ENCODE measurements around the gene PEX3. TPM values are rescaled to one million over a fixed set of nuclear protein-coding genes. Genes with fewer than 3 reads are reported as not detected.

The PEX3 gene
- total RNA-seq, 1 donor from 2014 or later: 13.2 TPM

DNA sequence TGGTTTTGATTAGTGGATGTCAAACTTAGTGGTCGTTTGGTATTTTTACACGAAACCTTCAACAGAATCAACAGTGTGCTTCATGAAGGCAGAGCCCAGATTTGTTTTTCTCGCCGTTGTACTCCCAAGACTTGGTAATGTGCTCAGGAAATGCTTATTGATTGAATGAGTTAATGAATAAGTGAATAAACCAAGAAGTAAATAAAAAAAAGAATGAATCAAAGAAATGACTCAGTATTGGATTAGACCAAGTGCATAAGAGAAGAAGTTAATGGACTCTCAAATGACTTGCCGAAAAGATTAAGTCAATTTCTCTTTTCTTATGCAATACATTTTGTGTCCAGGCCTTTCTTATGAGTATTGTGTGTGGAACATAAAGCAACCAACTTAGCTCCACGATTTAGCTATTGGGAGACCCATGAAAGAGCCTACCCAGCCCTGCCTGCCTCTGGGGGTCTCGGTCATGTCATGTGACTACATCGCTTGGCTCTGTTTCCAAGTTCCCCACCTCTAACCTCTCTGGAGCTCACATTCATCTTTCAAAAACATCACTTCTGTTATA lies 71.5 kb downstream of the PEX3 start:
- Mint-ChIP-seq H3K27ac (ENCODE audit: unreplicated experiment) (no peak overlapping the region), H3K36me3 (ENCODE audit: low read depth) (no peaks in the 10 kb centered on the region), H3K4me1 (ENCODE audit: low read depth) (no peaks in the 10 kb centered on the region), H3K4me3 (ENCODE audit: unreplicated experiment) (no peak overlapping the region), H3K27me3 (ENCODE audit: low read depth) (peaks cover 3% of the 10 kb centered on the region), H3K9me3 (ENCODE audit: low read depth) (no peaks in the 10 kb centered on the region)
- TF ChIP-seq, protein P1, sequence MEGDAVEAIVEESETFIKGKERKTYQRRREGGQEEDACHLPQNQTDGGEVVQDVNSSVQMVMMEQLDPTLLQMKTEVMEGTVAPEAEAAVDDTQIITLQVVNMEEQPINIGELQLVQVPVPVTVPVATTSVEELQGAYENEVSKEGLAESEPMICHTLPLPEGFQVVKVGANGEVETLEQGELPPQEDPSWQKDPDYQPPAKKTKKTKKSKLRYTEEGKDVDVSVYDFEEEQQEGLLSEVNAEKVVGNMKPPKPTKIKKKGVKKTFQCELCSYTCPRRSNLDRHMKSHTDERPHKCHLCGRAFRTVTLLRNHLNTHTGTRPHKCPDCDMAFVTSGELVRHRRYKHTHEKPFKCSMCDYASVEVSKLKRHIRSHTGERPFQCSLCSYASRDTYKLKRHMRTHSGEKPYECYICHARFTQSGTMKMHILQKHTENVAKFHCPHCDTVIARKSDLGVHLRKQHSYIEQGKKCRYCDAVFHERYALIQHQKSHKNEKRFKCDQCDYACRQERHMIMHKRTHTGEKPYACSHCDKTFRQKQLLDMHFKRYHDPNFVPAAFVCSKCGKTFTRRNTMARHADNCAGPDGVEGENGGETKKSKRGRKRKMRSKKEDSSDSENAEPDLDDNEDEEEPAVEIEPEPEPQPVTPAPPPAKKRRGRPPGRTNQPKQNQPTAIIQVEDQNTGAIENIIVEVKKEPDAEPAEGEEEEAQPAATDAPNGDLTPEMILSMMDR (IDR thresholded peaks at IDR 0.05): no peak
- DNase-seq (ENCODE audit: low spot score): no peak

GRCh38 chr6:143525356-143525755 lies 74.8 kb downstream of the PEX3 start:
- no peak for DNase-seq (ENCODE audit: low spot score)
- TF ChIP-seq, protein P1 (IDR thresholded peaks at IDR 0.05): no peak
- H3K27ac Mint-ChIP-seq (ENCODE audit: unreplicated experiment): no peak overlapping the region
- H3K36me3 Mint-ChIP-seq (ENCODE audit: low read depth): no peaks in the 10 kb centered on the region
- H3K4me3 Mint-ChIP-seq (ENCODE audit: unreplicated experiment): no peak overlapping the region
- H3K4me1 Mint-ChIP-seq (ENCODE audit: low read depth): peaks cover 7% of the 10 kb centered on the region
- no peaks in the 10 kb centered on the region for H3K9me3 Mint-ChIP-seq (ENCODE audit: low read depth)
- no peaks in the 10 kb centered on the region for H3K27me3 Mint-ChIP-seq (ENCODE audit: low read depth)

- TF ChIP-seq, protein P1 (IDR thresholded peaks at IDR 0.05): no peak
Measured at GRCh38 chr6:143527677-143528076, 77.1 kb downstream of the PEX3 start.

GRCh38 chr6:143528164-143528811 lies 77.7 kb downstream of the PEX3 start:
- no peaks in the 10 kb centered on the region for H3K9me3 Mint-ChIP-seq (ENCODE audit: low read depth)
- peak overlapping the region; percentile 62 for H3K27ac Mint-ChIP-seq (ENCODE audit: unreplicated experiment)
- H3K4me1 Mint-ChIP-seq (ENCODE audit: low read depth): peaks cover 7% of the 10 kb centered on the region
- no peaks in the 10 kb centered on the region for H3K36me3 Mint-ChIP-seq (ENCODE audit: low read depth)
- no peak overlapping the region for H3K4me3 Mint-ChIP-seq (ENCODE audit: unreplicated experiment)
- no peaks in the 10 kb centered on the region for H3K27me3 Mint-ChIP-seq (ENCODE audit: low read depth)
- TF ChIP-seq, protein P1 (IDR thresholded peaks at IDR 0.05): no peak
- DNase-seq (ENCODE audit: low spot score): no peak

More at GRCh38 chr6:143527677-143528076, 77.1 kb downstream of the PEX3 start:
- Mint-ChIP-seq H3K4me3 (ENCODE audit: unreplicated experiment) (no peak overlapping the region), H3K9me3 (ENCODE audit: low read depth) (no peaks in the 10 kb centered on the region), H3K27ac (ENCODE audit: unreplicated experiment) (no peak overlapping the region), H3K36me3 (ENCODE audit: low read depth) (no peaks in the 10 kb centered on the region), H3K4me1 (ENCODE audit: low read depth) (peaks cover 7% of the 10 kb centered on the region), H3K27me3 (ENCODE audit: low read depth) (no peaks in the 10 kb centered on the region)
- no peak for DNase-seq (ENCODE audit: low spot score)

DNA sequence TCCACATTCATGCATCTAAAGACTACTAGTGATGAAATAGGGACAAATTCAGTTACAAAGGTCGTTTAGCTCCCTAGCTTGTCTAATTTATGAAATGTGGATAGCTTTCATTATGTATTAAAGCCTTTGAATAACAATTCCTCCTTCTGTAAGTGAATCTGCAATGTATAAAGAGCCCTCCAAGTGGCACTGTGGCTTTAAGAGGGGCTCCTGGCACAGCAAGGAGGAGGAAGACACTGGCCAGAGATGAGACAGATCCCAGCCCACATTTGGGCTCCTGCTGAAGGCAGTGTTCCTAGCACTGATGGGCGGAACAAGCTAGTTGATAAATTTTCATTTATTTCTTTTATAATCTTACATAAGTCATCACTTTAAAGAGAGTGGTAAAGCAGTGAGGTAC lies 78.5 kb downstream of the PEX3 start:
- H3K4me1 Mint-ChIP-seq (ENCODE audit: low read depth): peaks cover 7% of the 10 kb centered on the region
- H3K4me3 Mint-ChIP-seq (ENCODE audit: unreplicated experiment): no peak overlapping the region
- no peaks in the 10 kb centered on the region for H3K36me3 Mint-ChIP-seq (ENCODE audit: low read depth)
- TF ChIP-seq, protein P1 (IDR thresholded peaks at IDR 0.05): peak; percentile 64
- H3K27ac Mint-ChIP-seq (ENCODE audit: unreplicated experiment): no peak overlapping the region
- H3K27me3 Mint-ChIP-seq (ENCODE audit: low read depth): no peaks in the 10 kb centered on the region
- no peak for DNase-seq (ENCODE audit: low spot score)
- no peaks in the 10 kb centered on the region for H3K9me3 Mint-ChIP-seq (ENCODE audit: low read depth)

Measured in chondrocyte (in vitro differentiated cells).